ENCODE measurements around the gene TMEM72.

The TMEM72 gene

GRCh38 chr10:44890696-44891563 lies 20.2 kb upstream of the TMEM72 start:
- DNase-seq = no peak

GRCh38 chr10:44891721-44892120 lies 19.4 kb upstream of the TMEM72 start:
- no peak for DNase-seq

GRCh38 chr10:44893604-44894468 lies 17.3 kb upstream of the TMEM72 start:
- no peak for DNase-seq

GRCh38 chr10:44894691-44895090 lies 16.4 kb upstream of the TMEM72 start:
- no peak for DNase-seq

- no peak for DNase-seq
These were observed 15.9 kb upstream of the TMEM72 start for GRCh38 chr10:44895280-44895679.

- DNase-seq = no peak
These were observed 14.1 kb upstream of the TMEM72 start for GRCh38 chr10:44897049-44897448.

- DNase-seq = no peak
These were observed 12.5 kb upstream of the TMEM72 start for GRCh38 chr10:44898665-44899064.

GRCh38 chr10:44899450-44900080 lies 11.6 kb upstream of the TMEM72 start:
- no peak for DNase-seq

GRCh38 chr10:44902941-44903545 lies 8.1 kb upstream of the TMEM72 start:
- no peak for DNase-seq

GRCh38 chr10:44906486-44906885 lies 4.7 kb upstream of the TMEM72 start:
- DNase-seq = no peak

- no peak for DNase-seq
These were observed 3.6 kb upstream of the TMEM72 start for GRCh38 chr10:44907556-44907955.

- DNase-seq = no peak
These were observed 2.9 kb upstream of the TMEM72 start for GRCh38 chr10:44908066-44908749.

GRCh38 chr10:44908936-44909630 lies 2.1 kb upstream of the TMEM72 start:
- no peak for DNase-seq

GRCh38 chr10:44909910-44910309 lies 1.2 kb upstream of the TMEM72 start:
- no peak for DNase-seq

- no peak for DNase-seq
These were observed 535 bp upstream of the TMEM72 start for GRCh38 chr10:44910602-44911001.

- DNase-seq = no peak
These were observed 814 bp downstream of the TMEM72 start for GRCh38 chr10:44911951-44912350.

- DNase-seq = no peak
These were observed 2.4 kb downstream of the TMEM72 start for GRCh38 chr10:44913350-44914081.

GRCh38 chr10:44914891-44915290 lies 3.8 kb downstream of the TMEM72 start:
- DNase-seq = no peak

GRCh38 chr10:44916429-44916828 lies 5.3 kb downstream of the TMEM72 start:
- DNase-seq = no peak

- DNase-seq = no peak
These were observed 6.7 kb downstream of the TMEM72 start for GRCh38 chr10:44917848-44918247.

GRCh38 chr10:44920252-44920651 lies 9.1 kb downstream of the TMEM72 start:
- no peak for DNase-seq

Data from cortex of kidney (tissue), 1 donor.